ENCODE measurements around the gene NUP62CL.

NUP62CL gene

GRCh38 chrX:107076158-107076557, 130.1 kb downstream of the NUP62CL start:
- Mint-ChIP-seq H3K27ac (no peak overlapping the region), H3K9me3 (peaks cover 0 to 5% of the 10 kb centered on the region in 2 donors), H3K4me1 (peaks cover 4% of the 10 kb centered on the region), H3K4me3 (no peak overlapping the region), H3K27me3 (no peaks in the 10 kb centered on the region)
- DNase-seq (no peak), ATAC-seq (no peak)

Measured in stimulated activated naive CD8-positive, alpha-beta T cell treated with anti-CD3 and anti-CD28 coated beads, Interleukin-15, amount 100 ng/mL, for 72 hours (primary cell).